ENCODE results near the gene ADGRA1.
"Not testable (repeated sequence)": the region's sequence is repeated elsewhere in the genome, so short reads cannot be mapped to it uniquely, and the experiment has no call there.

Gene ADGRA1

DNA sequence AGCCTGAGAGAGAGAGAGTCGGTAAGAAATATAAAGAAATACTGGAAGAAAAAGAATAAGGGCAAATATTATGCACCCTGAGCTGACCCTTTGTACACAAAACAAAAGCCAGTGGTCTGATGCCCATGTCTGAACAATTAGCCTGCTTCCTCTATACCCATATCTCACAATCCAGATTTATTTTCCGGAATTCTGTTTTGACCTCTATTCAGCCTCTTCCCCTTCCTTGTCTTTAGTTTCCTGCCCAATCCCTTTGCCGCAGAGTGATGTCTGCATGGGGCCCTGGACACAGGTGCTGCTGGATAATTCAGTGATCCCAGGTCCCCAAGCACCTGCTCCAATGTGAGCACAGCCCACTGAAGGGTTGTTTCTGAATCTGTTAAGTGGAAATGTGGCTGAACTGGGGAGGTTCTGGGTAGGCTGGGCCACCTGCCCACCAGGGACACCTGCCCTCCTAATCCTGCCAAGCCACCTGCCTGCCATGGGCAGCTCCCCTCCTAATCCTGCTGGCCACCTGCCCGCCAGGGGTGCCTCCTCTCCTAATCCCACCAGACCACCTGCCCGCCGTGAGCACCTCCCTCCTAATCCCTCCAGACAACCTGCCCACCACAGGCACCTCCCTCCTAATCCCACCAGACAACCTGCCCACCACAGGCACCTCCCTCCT is 23.0 kb downstream of the ADGRA1 start:
- no peaks in the 10 kb centered on the region for H3K36me3 ChIP-seq

DNA sequence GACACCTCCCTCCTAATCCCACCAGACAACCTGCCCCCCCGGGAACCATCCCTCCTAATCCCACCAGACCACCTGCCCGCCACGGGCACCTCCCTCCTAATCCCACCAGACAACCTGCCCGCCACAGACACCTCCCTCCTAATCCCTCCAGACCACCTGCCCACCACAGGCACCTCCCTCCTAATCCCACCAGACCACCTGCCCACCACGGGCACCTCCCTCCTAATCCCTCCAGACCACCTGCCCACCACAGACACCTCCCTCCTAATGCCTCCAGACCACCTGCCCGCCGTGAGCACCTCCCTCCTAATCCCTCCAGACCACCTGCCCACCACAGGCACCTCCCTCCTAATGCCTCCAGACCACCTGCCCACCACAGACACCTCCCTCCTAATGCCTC is 23.9 kb downstream of the ADGRA1 start:
- Histone ChIP-seq H3K27me3 (peaks cover 0 to 25% of the 10 kb centered on the region in 2 donors), H3K9me3 (peaks cover 3 to 28% (median 28%) of the 10 kb centered on the region in 3 donors)
- H3K36me3 ChIP-seq; H3K27ac ChIP-seq; intact Hi-C loops (cut with DNase I; ENCODE audit: low total_unique reads); H3K4me3 ChIP-seq; H3K4me1 ChIP-seq; DNase-seq: not testable (repeated sequence)

More for the DNA sequence above, 23.0 kb downstream of the ADGRA1 start:
- no peak overlapping the region for H3K27ac ChIP-seq
- H3K27me3 ChIP-seq = peaks cover 0 to 23% of the 10 kb centered on the region in 2 donors
- H3K9me3 ChIP-seq = peaks cover 6 to 35% (median 33%) of the 10 kb centered on the region in 3 donors
- TF ChIP-seq, protein P1, sequence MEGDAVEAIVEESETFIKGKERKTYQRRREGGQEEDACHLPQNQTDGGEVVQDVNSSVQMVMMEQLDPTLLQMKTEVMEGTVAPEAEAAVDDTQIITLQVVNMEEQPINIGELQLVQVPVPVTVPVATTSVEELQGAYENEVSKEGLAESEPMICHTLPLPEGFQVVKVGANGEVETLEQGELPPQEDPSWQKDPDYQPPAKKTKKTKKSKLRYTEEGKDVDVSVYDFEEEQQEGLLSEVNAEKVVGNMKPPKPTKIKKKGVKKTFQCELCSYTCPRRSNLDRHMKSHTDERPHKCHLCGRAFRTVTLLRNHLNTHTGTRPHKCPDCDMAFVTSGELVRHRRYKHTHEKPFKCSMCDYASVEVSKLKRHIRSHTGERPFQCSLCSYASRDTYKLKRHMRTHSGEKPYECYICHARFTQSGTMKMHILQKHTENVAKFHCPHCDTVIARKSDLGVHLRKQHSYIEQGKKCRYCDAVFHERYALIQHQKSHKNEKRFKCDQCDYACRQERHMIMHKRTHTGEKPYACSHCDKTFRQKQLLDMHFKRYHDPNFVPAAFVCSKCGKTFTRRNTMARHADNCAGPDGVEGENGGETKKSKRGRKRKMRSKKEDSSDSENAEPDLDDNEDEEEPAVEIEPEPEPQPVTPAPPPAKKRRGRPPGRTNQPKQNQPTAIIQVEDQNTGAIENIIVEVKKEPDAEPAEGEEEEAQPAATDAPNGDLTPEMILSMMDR (IDR thresholded peaks at IDR 0.05) = no peak
- no peak overlapping the region for H3K4me3 ChIP-seq
- DNase-seq = no peak
- H3K4me1 ChIP-seq = no peaks in the 10 kb centered on the region
- intact Hi-C loops (cut with DNase I; ENCODE audit: low total_unique reads) = no loop called here

DNA sequence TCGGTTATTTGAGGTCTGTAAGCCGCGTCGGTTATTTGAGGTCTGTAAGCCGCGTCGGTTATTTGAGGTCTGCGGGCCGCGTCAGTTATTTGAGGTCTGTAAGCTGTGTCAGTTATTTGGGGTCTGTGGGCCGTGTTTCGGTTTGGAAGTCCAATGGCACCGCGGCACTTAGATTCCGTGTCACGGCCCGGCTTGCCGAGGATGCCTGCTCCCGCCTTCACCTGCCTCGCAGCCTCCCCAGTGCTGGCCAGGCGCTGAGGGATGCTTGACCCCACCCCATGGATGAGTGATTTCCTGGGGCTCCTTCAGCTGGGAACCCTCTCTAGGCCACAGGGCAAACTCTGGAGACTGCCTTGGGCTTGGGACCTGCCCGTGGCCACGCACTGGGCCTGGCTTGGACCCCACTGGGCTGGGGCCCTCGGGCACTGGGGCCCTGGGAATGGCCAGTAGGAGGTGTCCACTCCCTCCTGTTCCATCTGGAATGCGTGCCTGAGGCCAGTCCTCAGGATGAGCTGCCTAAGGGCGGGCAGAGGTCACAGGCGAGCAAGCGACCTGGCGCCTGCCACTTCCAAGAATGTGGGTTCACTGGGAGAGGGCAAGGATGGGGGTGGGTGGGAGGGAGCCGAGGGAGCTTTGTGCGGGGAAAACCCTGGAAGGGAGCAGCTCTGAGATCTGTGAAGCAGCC is 25.6 kb downstream of the ADGRA1 start:
- Histone ChIP-seq H3K27me3 (peaks cover 0 to 35% of the 10 kb centered on the region in 2 donors), H3K27ac (no peak overlapping the region), H3K9me3 (peaks cover 0 to 16% (median 12%) of the 10 kb centered on the region in 3 donors), H3K36me3 (no peaks in the 10 kb centered on the region), H3K4me1 (no peaks in the 10 kb centered on the region), H3K4me3 (no peak overlapping the region)
- intact Hi-C loops (cut with DNase I; ENCODE audit: low total_unique reads) = no loop called here
- TF ChIP-seq, protein P1 (IDR thresholded peaks at IDR 0.05) = no peak
- DNase-seq = no peak

DNA sequence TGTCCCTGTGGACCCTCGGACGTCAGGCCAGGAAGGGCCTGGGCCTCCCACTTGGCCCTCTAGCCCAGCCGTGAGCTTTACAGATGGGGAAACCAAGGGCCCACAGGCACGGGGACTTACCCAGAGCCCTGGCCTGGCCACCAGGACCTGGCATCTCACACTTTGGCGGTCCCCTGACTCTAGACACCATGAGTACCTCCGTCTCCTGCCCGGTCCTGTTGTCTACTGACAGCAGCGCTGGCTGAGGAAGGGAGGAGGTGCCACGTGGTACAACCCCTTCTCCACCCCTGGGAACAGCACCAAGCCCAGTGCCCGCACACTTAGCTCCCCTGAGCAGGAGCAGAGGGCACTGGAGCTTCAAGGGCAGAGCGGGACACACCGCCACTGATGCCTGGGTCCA is 26.1 kb downstream of the ADGRA1 start:
- no peaks in the 10 kb centered on the region for H3K36me3 ChIP-seq
- no peak overlapping the region for H3K27ac ChIP-seq
- DNase-seq = no peak

DNA sequence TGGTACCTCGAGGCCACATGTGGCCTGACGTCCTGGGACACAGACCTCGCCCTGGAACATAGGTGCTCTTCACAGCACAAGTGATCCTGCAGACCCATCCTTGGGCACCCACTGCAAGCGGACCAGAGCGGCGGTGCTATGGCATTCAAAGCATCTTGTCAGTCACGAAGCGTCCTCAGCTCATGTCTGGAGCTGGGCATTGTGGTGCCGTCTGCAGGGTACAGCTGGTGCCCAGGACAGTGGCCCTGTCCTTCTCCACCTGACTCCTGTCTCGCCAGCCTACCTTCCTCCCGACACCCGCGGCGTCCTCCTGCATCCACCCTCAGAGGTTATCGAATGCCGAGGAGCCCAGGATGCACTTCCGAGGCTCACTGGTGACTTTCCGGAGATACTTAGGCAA is 26.5 kb downstream of the ADGRA1 start:
- H3K27ac ChIP-seq = no peak overlapping the region
- peaks cover 0 to 35% of the 10 kb centered on the region in 2 donors for H3K27me3 ChIP-seq
- no peak overlapping the region for H3K4me3 ChIP-seq
- peaks cover 0 to 10% (median 6%) of the 10 kb centered on the region in 3 donors for H3K9me3 ChIP-seq
- H3K36me3 ChIP-seq = no peaks in the 10 kb centered on the region
- no peak for DNase-seq
- TF ChIP-seq, protein P1 (IDR thresholded peaks at IDR 0.05) = no peak
- intact Hi-C loops (cut with DNase I; ENCODE audit: low total_unique reads) = no loop called here
- H3K4me1 ChIP-seq = no peaks in the 10 kb centered on the region

More for the DNA sequence above, 26.1 kb downstream of the ADGRA1 start:
- TF ChIP-seq, protein P1 (IDR thresholded peaks at IDR 0.05) = no peak
- Histone ChIP-seq H3K27me3 (peaks cover 0 to 35% of the 10 kb centered on the region in 2 donors), H3K4me3 (no peak overlapping the region), H3K9me3 (peaks cover 0 to 11% (median 6%) of the 10 kb centered on the region in 3 donors), H3K4me1 (no peaks in the 10 kb centered on the region)
- intact Hi-C loops (cut with DNase I; ENCODE audit: low total_unique reads) = no loop called here

All from tibial artery (tissue), 4 donors.